ENCODE measurements around the gene LNX1.

DNA sequence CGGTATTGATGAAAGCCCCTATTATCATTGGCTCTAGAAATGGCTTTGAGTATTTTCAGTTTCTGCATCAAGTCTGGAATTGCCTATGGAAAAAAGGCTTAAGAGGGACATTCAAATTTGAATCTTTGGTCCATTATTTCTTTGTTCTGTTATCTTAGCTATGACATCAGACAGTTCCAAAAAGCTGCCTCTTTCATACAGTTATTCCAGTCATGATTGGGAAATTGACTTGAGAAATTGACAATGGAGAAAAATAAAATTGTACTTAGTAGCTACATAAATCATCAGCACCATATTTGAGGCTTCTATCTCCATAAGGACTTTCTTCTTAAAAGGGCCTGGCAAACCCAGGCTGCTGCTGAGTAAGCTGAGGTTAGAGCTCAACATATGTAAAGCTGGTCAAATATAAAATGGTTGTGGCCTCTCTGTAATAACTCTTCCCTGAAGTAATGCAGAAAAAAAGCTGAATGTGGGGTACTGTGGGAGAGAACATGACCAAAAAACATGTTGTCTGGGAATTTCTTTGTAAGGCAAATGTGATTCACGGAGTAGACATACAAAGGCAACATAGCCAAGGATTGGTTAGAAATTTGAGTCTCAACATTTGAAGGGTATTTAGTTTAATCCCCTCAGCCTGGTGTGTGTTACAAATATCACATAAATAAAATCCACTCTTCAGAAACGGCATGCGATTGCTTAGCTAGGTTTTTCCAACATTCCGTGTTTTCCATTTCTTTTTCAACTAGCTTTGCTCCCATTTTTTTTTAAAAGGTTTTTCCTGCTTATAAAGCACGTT, 100.9 kb downstream of the LNX1 start:
- no peak for TF ChIP-seq EZH2phosphoT487 (IDR thresholded peaks at IDR 0.05; ENCODE audit: insufficient read depth, low read depth)
- TF ChIP-seq EZH2 (IDR thresholded peaks at IDR 0.05; ENCODE audit: insufficient read depth, poor library complexity, severe bottlenecking) = no peak
